DMS 273 (cell line): ENCODE results near the gene P4HTM.

Source experiments
- DNase-seq: peaks from one replicate; lab custom pipeline; 2025; ENCODE audit not compliant: unreplicated experiment; lab: John Stamatoyannopoulos, UW

Gene P4HTM

DNA sequence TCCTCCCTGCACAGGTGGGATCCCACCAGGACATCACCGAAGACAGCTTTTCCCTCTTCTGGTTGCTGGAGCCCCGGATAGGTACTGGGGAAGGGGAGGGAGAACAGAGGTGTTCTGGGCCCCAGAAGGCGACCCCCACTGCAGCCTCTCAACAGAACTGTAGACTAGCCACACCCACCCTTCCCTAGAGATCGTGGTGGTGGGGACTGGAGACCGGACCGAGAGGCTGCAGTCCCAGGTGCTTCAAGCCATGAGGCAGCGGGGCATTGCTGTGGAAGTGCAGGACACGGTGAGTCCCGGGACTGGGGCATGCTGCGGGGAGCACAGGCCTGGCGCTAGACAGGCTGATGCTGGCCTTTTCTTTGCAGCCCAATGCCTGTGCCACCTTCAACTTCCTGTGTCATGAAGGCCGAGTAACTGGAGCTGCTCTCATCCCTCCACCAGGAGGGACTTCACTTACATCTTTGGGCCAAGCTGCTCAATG is 32.7 kb downstream of the P4HTM start:
- peak; percentile 53 for DNase-seq

DNA sequence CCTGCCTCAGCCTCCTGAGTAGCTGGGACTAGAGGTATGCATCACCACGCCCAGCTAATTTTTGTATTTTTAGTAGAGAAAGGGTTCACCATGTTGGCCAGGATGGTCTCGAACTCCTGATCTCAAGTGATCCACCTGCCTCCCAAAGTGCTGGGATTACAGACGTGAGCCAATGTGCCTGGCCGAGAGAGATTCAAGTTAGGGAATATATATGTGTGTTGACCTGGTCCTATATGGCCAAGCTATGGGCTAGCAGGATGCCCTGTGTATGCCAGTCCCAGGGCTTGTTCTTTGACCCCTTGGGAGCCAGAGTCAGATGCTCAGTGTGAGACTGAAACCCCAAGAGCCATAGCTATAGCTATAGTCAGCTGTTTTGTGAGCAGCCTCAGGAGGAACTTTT is 33.7 kb downstream of the P4HTM start:
- DNase-seq = no peak

DNA sequence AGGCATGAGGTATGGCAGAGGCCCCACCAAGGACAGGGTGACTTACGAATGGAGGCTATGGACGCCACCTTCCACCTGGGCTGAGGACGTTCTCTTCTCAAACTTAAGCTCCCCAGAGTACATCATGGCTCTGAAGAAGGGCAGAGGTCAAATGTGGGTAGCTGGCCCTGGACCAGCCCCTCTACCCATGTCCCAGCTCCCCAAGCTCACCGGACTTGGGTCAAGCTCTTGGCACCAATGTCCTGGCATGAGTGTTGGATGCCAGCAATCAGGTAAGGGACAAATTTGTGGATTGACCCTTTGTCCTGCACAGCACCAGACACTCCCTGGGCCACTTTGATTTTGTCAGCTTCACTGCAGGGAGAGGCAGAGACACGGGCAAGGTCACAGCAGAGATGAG is 34.4 kb downstream of the P4HTM start:
- no peak for DNase-seq

DNA sequence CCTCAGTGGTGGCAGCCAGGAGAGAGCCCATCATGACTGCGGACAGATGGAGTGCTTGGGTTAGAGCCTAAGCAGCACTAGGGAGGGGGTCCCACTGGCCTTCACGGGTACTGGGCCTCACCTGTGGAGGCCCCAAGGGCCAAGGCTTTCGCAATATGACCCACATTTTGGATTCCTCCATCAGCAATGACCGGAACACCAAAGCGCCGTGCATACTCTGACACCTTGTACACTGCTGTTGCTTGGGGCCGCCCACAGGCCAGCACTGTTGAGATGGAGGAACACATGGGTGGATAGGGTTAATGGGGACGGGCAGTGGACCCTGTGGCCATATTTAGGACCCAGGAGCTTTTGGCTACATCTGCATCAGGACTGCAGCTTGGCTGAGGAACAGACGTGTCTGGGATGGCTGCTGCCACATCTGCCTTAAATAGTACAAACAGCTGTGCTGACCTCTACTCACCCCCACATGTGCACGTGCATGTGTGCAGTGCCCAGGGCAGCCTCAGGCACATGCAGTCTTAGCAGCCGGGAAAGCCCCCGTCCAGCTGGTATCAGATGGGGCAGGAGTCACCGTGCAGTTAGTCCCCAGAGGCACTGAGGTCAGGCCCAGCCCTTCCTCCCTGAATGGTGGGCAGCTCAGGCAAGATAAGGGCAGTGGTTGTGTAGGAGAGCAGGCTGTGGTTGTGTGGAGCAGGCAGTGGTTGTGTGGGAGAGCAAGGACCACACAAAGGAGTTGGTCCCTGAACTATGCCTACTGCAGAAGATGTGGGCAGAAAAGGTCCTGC is 35.2 kb downstream of the P4HTM start:
- DNase-seq = peak; percentile 27

DNA sequence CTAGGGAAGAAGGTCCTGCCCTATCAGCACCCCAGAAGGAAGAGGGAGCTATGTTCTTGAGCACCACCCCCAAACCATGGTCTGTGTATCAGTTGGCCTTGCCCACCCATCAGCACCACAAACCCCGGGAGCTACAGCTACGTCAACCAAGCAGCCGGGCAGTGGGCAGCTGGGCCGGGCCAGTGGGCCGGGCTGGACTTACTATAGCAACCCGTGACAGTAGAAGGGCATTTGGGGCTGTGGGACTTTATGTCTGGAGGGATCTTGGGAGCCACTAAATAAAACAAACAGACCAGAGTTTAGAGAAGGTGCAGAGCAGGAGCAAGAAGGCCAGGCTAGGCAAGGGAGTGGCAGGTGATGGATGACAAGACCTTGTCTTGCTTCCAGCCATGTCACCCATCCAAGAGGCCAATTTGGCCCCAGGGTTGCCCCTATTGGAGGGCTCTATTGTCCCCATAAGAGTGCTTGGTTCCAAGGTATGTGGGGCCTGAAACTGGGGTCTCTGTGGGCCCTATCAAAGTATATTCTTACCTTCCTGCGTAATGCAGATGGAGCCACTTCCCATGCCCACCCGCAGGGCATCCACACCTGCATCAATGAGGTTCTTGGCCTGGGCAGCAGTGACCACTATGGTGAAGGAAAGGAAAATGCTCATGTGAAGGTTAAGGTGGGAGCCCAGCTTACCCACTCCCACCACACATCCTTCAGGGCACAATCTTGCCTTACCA is 35.9 kb downstream of the P4HTM start:
- DNase-seq = no peak

- no peak for DNase-seq
These were observed 36.5 kb downstream of the P4HTM start for GRCh38 chr3:49026536-49026935.

GRCh38 chr3:49027634-49028033 is 37.6 kb downstream of the P4HTM start:
- DNase-seq = no peak

DNA sequence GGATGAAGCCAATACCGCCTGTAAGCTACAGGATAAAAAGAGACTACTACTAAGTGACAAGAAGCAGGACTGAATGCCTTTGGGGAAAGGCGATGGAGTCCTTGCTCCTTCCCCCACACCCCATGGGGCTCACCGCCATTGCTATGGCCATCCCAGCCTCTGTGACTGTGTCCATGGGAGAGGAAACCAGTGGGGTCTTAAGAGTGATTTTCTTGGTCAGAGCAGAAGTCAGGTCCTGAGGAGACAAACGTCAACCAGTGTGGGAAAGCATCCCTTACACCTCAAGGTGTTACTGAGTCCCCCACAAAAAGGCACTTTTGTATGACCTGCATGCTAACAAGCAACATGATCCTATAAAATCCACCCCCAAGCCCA is 38.2 kb downstream of the P4HTM start:
- no peak for DNase-seq

DNA sequence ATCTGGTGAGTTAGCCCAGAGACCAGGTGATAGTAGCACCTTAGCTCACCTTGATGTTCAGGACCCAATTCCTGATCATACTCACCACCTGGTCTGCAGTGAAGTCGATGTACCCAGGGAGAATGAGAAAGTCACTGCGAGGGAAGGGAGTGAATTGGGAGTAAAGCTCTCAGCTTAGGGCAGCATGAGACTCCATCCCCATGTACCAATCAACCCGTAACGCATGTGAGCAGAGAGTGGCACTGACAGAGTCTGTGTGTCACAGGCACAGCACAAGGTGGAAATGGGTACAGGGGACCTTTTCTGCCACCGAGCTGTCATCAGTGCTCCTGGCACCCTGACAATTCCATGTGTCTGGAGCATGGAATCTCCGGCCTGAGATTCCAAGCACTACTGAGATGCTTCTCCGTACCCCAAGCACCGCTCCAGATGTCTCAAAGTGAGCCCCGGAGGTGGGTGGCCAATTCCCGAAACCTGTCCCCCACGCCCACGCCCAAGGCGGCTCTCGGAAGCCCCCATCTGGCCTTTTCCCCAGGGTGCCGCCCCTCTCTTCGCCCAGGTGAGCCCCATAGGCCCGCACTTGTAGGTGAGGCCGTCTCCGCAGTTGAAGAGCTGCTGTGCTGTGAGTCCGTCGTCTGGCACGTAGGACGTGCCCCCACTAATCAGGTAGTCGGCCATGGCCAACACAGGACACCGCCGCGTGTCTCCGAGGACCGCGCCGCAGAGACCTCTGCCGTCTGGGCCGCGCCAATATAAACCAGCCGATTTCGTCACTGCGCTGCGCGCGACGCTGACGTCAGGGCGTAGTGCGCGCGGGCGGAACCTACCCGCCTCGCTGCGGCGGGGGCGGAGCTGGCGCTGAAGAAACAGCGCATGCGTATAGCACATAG is 38.9 kb downstream of the P4HTM start, which contains the start of gene IMPDH2:
TSS of gene IMPDH2 (minus strand) at position 726 of the 890 bp plus-strand sequence. CDS start at position 678, 48 bp downstream.
- DNase-seq = peak; percentile 97

- no peak for DNase-seq
These were observed 39.5 kb downstream of the P4HTM start for GRCh38 chr3:49029563-49029884.

DNA sequence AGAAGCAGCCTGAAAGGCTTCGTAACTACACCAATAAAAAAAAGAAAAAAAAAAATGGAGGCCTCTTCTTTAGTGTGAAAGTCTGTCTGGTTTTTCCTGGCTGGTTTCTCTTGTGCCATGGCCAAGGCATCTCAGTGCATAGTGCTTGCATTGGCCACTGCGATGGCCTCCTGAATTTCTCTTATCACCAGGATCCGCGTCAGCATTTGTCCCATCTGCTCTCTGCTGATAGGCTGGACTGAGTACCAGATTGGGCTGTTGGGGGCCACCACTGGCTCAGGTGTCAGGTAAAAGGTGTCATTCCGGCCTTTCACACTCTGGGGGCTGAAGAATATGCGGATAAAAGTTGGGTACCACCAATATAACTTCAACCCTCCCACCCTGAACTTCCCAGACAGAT is 40.3 kb downstream of the P4HTM start:
- no peak for DNase-seq

GRCh38 chr3:49032646-49033304 is 42.7 kb downstream of the P4HTM start:
- no peak for DNase-seq

- no peak for DNase-seq
These were observed 44.6 kb downstream of the P4HTM start for GRCh38 chr3:49034650-49035049.

GRCh38 chr3:49035281-49035680 is 45.2 kb downstream of the P4HTM start:
- DNase-seq = no peak

DNA sequence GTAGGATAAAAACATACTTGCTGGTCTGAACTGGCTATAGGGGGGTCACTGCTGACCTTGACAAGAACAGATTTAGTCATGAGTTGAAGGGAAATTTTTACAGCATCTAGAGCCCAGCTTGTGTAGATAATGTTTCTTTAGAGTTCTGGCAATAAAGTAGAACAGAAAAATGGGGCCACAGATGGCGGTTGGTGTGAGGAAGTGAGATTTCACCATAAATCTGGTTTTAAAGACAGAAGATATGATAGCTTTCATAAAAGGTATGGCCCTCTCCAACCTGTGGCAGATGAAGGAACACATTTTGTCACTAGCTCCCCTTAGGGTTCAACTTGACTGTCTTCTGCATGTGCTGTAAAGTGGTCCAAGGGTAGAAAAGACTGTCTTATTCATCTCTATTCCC is 63.5 kb downstream of the P4HTM start:
- DNase-seq = no peak

- DNase-seq = no peak
These were observed 64.4 kb downstream of the P4HTM start for GRCh38 chr3:49054344-49054862.
